ENCODE measurements around the gene DNAH17.

GRCh38 chr17:78605429-78605828 lies 28.2 kb upstream of the DNAH17 start:
- TF ChIP-seq CTCF (IDR thresholded peaks at IDR 0.05) (no peak), POLR2A (IDR thresholded peaks at IDR 0.05) (no peak), POLR2AphosphoS5 (IDR thresholded peaks at IDR 0.05) (no peak)
